GM10266 (cell line): ENCODE measurements around the gene UBXN2A.

Source experiments
- DNase-seq: peaks from one replicate; pipeline ENCODE4 v3.0.0; 2012; ENCODE audit errors: extremely low spot score
- TF ChIP-seq, protein P1 (sequence below): IDR thresholded peaks from 2 replicates; pipeline ENCODE4 v1.5.1; 2012; ENCODE audit warnings: mild to moderate bottlenecking, low read depth; ENCODE audit not compliant: control insufficient read depth, insufficient read depth; ENCODE audit errors: missing control alignments

The UBXN2A gene

DNA sequence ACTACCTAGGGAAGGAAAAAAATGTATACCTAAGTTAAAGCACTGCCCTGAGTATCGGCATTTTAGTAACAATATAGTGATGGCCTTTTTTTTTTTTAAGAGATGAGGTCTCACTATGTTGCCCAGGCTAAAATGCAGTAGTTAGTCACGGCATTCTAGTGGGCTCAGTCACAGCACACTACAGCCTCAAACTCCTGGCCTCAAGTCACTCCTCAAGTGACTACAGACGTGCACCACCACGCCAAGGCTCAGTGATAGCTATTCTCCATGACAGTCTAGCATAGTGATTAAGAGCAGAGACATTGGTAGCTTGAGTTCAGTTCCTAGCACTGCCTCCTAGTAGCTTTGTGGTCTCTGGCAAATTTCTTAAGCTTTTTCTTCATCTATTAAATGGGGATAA is 27.6 kb downstream of the UBXN2A start:
- no peak for DNase-seq
- TF ChIP-seq, protein P1, sequence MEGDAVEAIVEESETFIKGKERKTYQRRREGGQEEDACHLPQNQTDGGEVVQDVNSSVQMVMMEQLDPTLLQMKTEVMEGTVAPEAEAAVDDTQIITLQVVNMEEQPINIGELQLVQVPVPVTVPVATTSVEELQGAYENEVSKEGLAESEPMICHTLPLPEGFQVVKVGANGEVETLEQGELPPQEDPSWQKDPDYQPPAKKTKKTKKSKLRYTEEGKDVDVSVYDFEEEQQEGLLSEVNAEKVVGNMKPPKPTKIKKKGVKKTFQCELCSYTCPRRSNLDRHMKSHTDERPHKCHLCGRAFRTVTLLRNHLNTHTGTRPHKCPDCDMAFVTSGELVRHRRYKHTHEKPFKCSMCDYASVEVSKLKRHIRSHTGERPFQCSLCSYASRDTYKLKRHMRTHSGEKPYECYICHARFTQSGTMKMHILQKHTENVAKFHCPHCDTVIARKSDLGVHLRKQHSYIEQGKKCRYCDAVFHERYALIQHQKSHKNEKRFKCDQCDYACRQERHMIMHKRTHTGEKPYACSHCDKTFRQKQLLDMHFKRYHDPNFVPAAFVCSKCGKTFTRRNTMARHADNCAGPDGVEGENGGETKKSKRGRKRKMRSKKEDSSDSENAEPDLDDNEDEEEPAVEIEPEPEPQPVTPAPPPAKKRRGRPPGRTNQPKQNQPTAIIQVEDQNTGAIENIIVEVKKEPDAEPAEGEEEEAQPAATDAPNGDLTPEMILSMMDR: no peak

DNA sequence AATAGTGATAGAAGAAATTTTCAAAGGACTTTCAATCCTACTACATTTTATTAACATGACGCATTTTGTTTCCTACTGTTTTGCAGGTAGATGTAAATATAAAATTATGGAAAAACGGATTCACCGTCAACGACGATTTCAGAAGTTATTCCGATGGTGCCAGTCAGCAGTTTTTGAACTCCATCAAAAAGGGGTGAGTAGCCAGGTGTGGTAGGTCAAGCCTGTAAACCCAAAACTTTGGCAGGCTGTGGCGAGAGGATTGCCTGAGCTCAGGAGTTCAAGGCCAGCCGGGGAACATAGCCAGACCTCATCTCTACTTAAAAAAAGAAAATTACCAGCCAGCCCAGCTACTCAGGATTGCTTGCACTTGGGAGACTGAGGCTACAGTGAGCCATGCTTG is 36.6 kb downstream of the UBXN2A start:
- TF ChIP-seq, protein P1: no peak
- no peak for DNase-seq

DNA sequence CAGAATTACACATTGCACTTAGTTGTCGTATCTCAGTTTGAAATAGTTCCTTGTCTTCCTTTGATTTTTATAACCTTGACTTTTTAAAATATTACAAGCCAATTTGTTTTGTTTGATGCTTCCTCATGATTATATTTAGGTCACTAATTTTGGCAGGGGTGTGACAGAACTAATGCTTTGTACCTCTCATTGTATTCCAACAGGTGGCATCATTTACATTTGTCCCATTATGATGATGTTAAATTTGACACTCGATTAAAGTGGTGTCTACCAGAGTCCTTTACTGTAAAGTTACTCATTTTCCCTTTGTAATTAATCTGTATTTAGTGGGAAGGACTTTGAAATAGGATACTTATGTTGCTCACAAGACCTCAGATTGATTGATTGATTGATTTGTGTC is 48.1 kb downstream of the UBXN2A start:
- no peak for DNase-seq

DNA sequence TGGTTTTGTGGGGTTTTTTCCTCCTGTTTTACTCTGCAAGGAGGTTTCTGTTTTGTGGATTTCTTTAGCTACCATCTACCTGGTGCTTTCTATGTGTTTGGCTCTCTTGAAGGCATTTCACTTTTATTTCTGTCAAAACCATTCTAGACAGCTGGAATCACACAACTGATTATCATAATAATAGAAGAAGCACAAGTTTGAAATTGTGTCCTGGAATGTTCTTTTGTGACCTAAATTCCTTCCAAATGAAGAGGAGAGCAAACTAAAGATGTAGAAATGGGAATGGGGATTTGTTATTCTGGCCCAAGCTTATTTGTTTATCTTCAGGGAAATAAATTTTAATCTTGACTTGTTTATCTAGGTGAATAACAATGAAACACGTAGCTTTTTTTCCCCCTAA is 52.7 kb downstream of the UBXN2A start:
- no peak for DNase-seq
- TF ChIP-seq, protein P1: no peak

More for the DNA sequence above, 48.1 kb downstream of the UBXN2A start:
- TF ChIP-seq, protein P1: peak; percentile 17

DNA sequence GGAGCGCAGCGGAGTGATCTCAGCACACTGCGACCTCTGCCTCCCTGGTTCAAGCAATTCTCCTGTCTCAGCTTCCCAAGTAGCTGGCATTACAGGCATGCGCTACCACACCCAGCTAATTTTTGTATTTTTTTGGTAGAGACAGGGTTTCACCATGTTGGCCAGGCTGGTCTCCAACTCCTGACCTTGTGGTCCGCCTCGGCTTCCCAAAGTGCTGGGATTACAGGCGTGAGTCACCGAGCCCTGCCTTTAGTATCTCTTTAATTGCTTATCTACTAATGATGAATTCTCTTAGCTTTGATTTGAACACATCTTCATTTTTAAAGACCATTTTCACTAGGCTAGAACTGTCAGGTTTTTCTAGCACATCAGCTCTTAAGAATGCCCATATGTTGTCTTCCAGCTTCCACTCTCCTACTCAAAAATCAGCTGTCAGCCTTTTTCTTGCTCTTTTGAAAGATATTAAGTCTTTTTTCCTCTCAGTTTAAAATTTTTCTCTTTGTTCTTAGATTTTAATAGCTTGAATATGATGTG is 53.5 kb downstream of the UBXN2A start:
- TF ChIP-seq, protein P1: no peak
- DNase-seq: no peak

DNA sequence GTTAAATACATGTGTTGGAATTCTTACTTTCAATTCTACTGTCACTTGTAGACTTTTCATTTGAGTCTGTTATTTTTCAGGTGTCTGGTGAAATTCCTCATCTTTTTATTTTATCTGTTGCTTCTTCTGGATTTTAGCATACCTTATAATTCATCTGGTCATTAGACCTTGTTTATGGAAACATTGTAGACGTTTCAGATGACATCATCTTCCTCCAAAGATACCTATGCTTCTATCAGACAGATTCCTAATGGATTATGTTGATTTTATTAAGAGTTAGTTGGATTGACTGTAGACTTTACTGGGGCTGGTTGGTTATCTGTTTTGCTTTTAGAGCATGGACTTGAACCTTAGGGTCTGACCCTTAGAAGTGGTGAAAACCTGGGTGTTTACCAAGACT is 54.3 kb downstream of the UBXN2A start:
- TF ChIP-seq, protein P1: no peak
- no peak for DNase-seq

DNA sequence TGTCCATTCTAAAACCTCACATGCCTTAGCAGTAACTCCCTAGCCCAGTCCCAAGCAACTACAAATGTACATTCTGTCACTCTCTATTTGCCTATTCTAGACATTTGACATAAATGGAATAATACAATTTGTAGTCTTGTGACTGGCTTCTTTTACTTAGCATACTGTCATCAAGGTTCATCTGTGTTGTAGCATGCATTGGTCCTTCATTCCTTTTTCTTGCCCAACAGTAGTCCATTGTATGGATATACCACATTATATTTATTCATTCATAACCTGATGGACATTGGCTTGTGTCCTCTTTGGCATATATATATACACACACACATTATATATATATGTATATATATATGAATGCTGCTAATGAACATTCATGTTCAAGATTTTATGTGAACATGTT is 67.4 kb downstream of the UBXN2A start:
- TF ChIP-seq, protein P1: no peak
- no peak for DNase-seq
